Hematopoietic multipotent progenitor cell treated with erythropoietin and hydrocortisone succinate and interleukin-3 and kit ligand, for 15 days (in vitro differentiated cells): ENCODE results near the gene LSM12.

Experiments used
- DNase-seq: peaks from one replicate; pipeline ENCODE4 v3.0.0-alpha.2; 2015; ENCODE audit warnings: low spot score

Gene LSM12

GRCh38 chr17:43986225-43986981, 80.1 kb downstream of the LSM12 start:
- DNase-seq = no peak

- no peak for DNase-seq
Measured at GRCh38 chr17:43984521-43984920, 82.0 kb downstream of the LSM12 start.
